Endothelial cell of umbilical vein (primary cell): ENCODE measurements around the gene PDK1. TPM values are rescaled to one million over a fixed set of nuclear protein-coding genes. Genes with fewer than 3 reads are reported as not detected.

Source experiments
- BruUV-seq: library from RNA; stranded (reverse); fragments of 400-500 nt; replicated peaks from 2 replicates; lab custom pipeline; 2021; lab: Mats Ljungman, UMichigan
- CTCF ChIA-PET: fragments of 300-600, 350-600 bp; sonication (Branson Sonifier 250); formaldehyde crosslinking; loops from one replicate; lab custom pipeline; 2021; ENCODE audit warnings: antibody characterized with exemption, inconsistent platforms; lab: Charles Lee
- POLR2A ChIA-PET: fragments of 300-600, 350-600 bp; sonication (Branson Sonifier 250); formaldehyde crosslinking; loops from one replicate; lab custom pipeline; 2021; ENCODE audit warnings: antibody characterized with exemption, inconsistent platforms; lab: Charles Lee
- DNase-seq: peaks from one replicate; pipeline ENCODE4 v3.0.0-alpha.2; 2011; ENCODE audit warnings: low read depth, low spot score
- FAIRE-seq: peaks from 2 replicates; lab custom pipeline; 2011; peaks lifted over from hg19 to GRCh38; lab: Jason Lieb, UNC
- H2AFZ ChIP-seq: 2 replicates; pipeline ENCODE4 v1.6.0; 2012; ENCODE audit warnings: low read depth, low read length, control low read depth, inconsistent platforms
- H3K27ac ChIP-seq: 2 replicates; pipeline ENCODE4 v1.5.1; 2011; ENCODE audit warnings: low read depth, mild to moderate bottlenecking, control low read depth, low read length, moderate library complexity; ENCODE audit not compliant: insufficient read depth
- H3K27me3 ChIP-seq, 2 experiments: 2 replicates each; pipeline versions ENCODE4 v1.6.0 to v1.6.1; 2011; ENCODE audit warnings: low read length in 2 of 2, mixed read lengths in 1 of 2; ENCODE audit not compliant: control insufficient read depth in 2 of 2, insufficient read depth in 2 of 2
- H3K36me3 ChIP-seq, 2 experiments: 2 replicates in 1 of 2; 3 replicates in 1 of 2; pipeline ENCODE4 v1.5.1; 2011; ENCODE audit warnings: low read length in 2 of 2, mild to moderate bottlenecking in 1 of 2, moderate library complexity in 1 of 2; ENCODE audit not compliant: control insufficient read depth in 2 of 2, insufficient read depth in 2 of 2; ENCODE audit errors: extremely low read depth in 1 of 2
- H3K4me1 ChIP-seq: 3 replicates; pipeline ENCODE4 v1.5.1; 2011; ENCODE audit warnings: mild to moderate bottlenecking, low read length; ENCODE audit not compliant: control insufficient read depth, insufficient read depth; ENCODE audit errors: extremely low read depth
- H3K4me2 ChIP-seq: 2 replicates; pipeline ENCODE4 v1.6.1; 2011; ENCODE audit warnings: low read length, control low read depth, mixed read lengths; ENCODE audit not compliant: insufficient read depth
- H3K4me3 ChIP-seq, 3 experiments: fragments of 200-600 bp in 1 of 3; sonication (generic), shearing (Covaris generic) in 1 of 3; replicated peaks in 1 of 3; 2 replicates each; pipeline ENCODE4 v1.5.1; 2011 to 2016; ENCODE audit warnings: control low read depth in 3 of 3, low read length in 3 of 3, mild to moderate bottlenecking in 2 of 3, inconsistent platforms in 1 of 3, low read depth in 1 of 3, moderate library complexity in 1 of 3; ENCODE audit not compliant: insufficient read depth in 1 of 3
- H3K79me2 ChIP-seq: 2 replicates; pipeline ENCODE4 v1.6.0; 2012; ENCODE audit warnings: low read length, inconsistent platforms; ENCODE audit not compliant: control insufficient read depth, insufficient read depth
- H3K9ac ChIP-seq: replicated peaks from 2 replicates; pipeline ENCODE3; 2011; ENCODE audit warnings: low read length, control low read depth; ENCODE audit not compliant: insufficient read depth; ENCODE audit errors: extremely low read depth
- H3K9me1 ChIP-seq: replicated peaks from 3 replicates; pipeline ENCODE4 v1.6.0; 2011; ENCODE audit warnings: mild to moderate bottlenecking, low read length; ENCODE audit not compliant: control insufficient read depth, insufficient read depth; ENCODE audit errors: extremely low read depth
- H3K9me3 ChIP-seq: replicated peaks from 2 replicates; pipeline ENCODE4 v1.5.1; 2012; ENCODE audit warnings: low read length, inconsistent platforms; ENCODE audit not compliant: control insufficient read depth, insufficient read depth
- H4K20me1 ChIP-seq: replicated peaks from 2 replicates; pipeline ENCODE3; 2011; ENCODE audit warnings: mild to moderate bottlenecking, low read length; ENCODE audit not compliant: control insufficient read depth, insufficient read depth; ENCODE audit errors: extremely low read depth
- EZH2 ChIP-seq: IDR thresholded peaks from 2 replicates; pipeline ENCODE4 v1.6.1; 2012; ENCODE audit warnings: borderline replicate concordance, low read depth, mild to moderate bottlenecking, moderate library complexity, low read length, inconsistent platforms; ENCODE audit not compliant: severe bottlenecking
- FOS ChIP-seq: IDR thresholded peaks from 2 replicates; pipeline ENCODE4 v1.6.1; 2011; ENCODE audit warnings: mild to moderate bottlenecking, low read length, moderate library complexity, borderline replicate concordance; ENCODE audit not compliant: insufficient read depth
- GATA2 ChIP-seq: IDR thresholded peaks from 2 replicates; pipeline ENCODE4 v1.7.0; 2011; ENCODE audit warnings: low read depth, mild to moderate bottlenecking, moderate library complexity, mixed read lengths, low read length; ENCODE audit not compliant: insufficient read length, insufficient read depth
- JUN ChIP-seq: IDR thresholded peaks from 2 replicates; pipeline ENCODE4 v1.6.1; 2011; ENCODE audit warnings: borderline replicate concordance, low read depth; ENCODE audit not compliant: insufficient read length, insufficient read depth
- MYC ChIP-seq: IDR thresholded peaks from one replicate; pipeline ENCODE4 v1.6.1; 2011; ENCODE audit warnings: mild to moderate bottlenecking, low read depth, low read length
- POLR2A ChIP-seq: IDR thresholded peaks from 2 replicates; pipeline ENCODE4 v1.6.1; 2012; ENCODE audit warnings: low read depth, mild to moderate bottlenecking, control low read depth, low read length
- POLR2AphosphoS5 ChIP-seq: IDR thresholded peaks from 2 replicates; pipeline ENCODE4 v1.6.1; 2012; ENCODE audit warnings: low read depth, mild to moderate bottlenecking, control low read depth, low read length, moderate library complexity; ENCODE audit not compliant: insufficient read depth
- dilution Hi-C: fragments of 300-500 bp; cut with MboI; formaldehyde crosslinking; loops from one replicate; pipeline ENCODE4 v1.15.0; 2019; ENCODE audit warnings: low sequenced_read_pairs; ENCODE audit not compliant: extremely low pct_ligation_motif_present
- intact Hi-C: fragments of 100-400 bp; cut with micrococcal nuclease; formaldehyde crosslinking; loops from one replicate; pipeline ENCODE4 v1.10.0; 2022
- polyA plus RNA-seq, 4 experiments: library from polyadenylated mRNA; depleted of rRNA in 3 of 4; stranded (reverse) in 3 of 4; unstranded in 1 of 4; fragments of >200 nt; gene quantifications; 2 replicates each; pipeline versions ENCODE4 v1.2.1 to v1.2.3, GENCODE V29; 2011 to 2012; ENCODE audit warnings: missing spikeins in 1 of 4
- total RNA-seq: library from RNA; stranded (reverse); gene quantifications from 2 replicates; pipeline ENCODE4 v1.2.3, GENCODE V29; 2021
- TF ChIP-seq, protein P1 (sequence below), 2 donors: IDR thresholded peaks; 1 replicate in 1 of 2; 2 replicates in 1 of 2; pipeline ENCODE4 v1.5.1; 2011; ENCODE audit warnings: low read length in 2 of 2, mild to moderate bottlenecking in 2 of 2, moderate library complexity in 2 of 2, control low read depth in 1 of 2, inconsistent platforms in 1 of 2, low read depth in 1 of 2; ENCODE audit not compliant: insufficient read depth in 1 of 2; ENCODE audit errors: extremely low read depth in 1 of 2
- TF ChIP-seq, protein P2 (sequence below): IDR thresholded peaks from 2 replicates; pipeline ENCODE4 v1.6.1; 2011; ENCODE audit not compliant: insufficient read depth, insufficient read length

Gene PDK1
- total and polyA plus RNA-seq, 2 donors (not counting 3 experiments of a cell fraction or from before 2014, with no cell fraction given): 3.7 to 16.9 TPM

DNA sequence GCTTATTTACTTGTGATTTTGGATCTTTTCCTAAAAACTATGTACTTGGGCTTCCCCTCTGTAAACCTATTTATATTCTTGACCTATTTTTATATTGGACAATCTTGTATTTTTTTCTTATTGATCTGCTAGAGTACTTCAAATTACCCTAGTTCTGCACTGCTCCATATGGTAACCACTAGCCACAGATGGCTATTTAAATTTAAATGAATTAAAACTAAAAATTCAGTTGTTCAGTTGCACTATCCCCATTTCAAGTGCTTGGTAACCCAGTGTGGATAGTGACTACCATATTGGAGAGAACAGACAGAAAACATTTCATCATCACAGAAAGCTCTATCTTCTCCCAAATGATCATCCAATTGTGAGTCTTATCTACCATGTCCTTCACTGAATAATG is 74.3 kb downstream of the PDK1 start:
- H3K9me3 ChIP-seq: no peaks in the 10 kb centered on the region
- intact Hi-C loops: no loop called here
- ChIA-PET CTCF (interaction anchor here (2.2 kb wide), 1 partner anchor 36 kb away, joined by 5 read pairs; no protein-coding TSS in a partner anchor), POLR2A (no interaction called here)
- H4K20me1 ChIP-seq: no peaks in the 10 kb centered on the region
- no peak overlapping the region for H2AFZ ChIP-seq
- H3K9ac ChIP-seq: no peak overlapping the region
- no peak for FAIRE-seq
- no TSS peak for BruUV-seq
- H3K4me1 ChIP-seq: no peaks in the 10 kb centered on the region
- no peak for DNase-seq
- dilution Hi-C loops: no loop called here
- no peaks in the 10 kb centered on the region for H3K27me3 ChIP-seq
- no peak overlapping the region for H3K27ac ChIP-seq
- TF ChIP-seq, protein P1, sequence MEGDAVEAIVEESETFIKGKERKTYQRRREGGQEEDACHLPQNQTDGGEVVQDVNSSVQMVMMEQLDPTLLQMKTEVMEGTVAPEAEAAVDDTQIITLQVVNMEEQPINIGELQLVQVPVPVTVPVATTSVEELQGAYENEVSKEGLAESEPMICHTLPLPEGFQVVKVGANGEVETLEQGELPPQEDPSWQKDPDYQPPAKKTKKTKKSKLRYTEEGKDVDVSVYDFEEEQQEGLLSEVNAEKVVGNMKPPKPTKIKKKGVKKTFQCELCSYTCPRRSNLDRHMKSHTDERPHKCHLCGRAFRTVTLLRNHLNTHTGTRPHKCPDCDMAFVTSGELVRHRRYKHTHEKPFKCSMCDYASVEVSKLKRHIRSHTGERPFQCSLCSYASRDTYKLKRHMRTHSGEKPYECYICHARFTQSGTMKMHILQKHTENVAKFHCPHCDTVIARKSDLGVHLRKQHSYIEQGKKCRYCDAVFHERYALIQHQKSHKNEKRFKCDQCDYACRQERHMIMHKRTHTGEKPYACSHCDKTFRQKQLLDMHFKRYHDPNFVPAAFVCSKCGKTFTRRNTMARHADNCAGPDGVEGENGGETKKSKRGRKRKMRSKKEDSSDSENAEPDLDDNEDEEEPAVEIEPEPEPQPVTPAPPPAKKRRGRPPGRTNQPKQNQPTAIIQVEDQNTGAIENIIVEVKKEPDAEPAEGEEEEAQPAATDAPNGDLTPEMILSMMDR (IDR thresholded peaks at IDR 0.05; ENCODE audit: extremely low read depth in 1 of 2, insufficient read depth in 1 of 2, low read depth in 1 of 2, low read length in 2 of 2): no peak
- TF ChIP-seq JUN (no peak), GATA2 (no peak), MYC (no peak), FOS (no peak), POLR2A (no peak), POLR2AphosphoS5 (no peak), EZH2 (no peak)
- TF ChIP-seq, protein P2, sequence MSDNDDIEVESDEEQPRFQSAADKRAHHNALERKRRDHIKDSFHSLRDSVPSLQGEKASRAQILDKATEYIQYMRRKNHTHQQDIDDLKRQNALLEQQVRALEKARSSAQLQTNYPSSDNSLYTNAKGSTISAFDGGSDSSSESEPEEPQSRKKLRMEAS: no peak
- no peaks in the 10 kb centered on the region for H3K79me2 ChIP-seq
- H3K4me3 ChIP-seq: no peak overlapping the region
- no peaks in the 10 kb centered on the region for H3K9me1 ChIP-seq
- no peaks in the 10 kb centered on the region for H3K36me3 ChIP-seq
- no peak overlapping the region for H3K4me2 ChIP-seq
